ENCODE data around the gene SLC19A1. TPM values are rescaled to one million over a fixed set of nuclear protein-coding genes. Genes with fewer than 3 reads are reported as not detected.

Gene SLC19A1
- total RNA-seq, 2 donors from 2014 or later, result 4.7 to 6.1 TPM

DNA sequence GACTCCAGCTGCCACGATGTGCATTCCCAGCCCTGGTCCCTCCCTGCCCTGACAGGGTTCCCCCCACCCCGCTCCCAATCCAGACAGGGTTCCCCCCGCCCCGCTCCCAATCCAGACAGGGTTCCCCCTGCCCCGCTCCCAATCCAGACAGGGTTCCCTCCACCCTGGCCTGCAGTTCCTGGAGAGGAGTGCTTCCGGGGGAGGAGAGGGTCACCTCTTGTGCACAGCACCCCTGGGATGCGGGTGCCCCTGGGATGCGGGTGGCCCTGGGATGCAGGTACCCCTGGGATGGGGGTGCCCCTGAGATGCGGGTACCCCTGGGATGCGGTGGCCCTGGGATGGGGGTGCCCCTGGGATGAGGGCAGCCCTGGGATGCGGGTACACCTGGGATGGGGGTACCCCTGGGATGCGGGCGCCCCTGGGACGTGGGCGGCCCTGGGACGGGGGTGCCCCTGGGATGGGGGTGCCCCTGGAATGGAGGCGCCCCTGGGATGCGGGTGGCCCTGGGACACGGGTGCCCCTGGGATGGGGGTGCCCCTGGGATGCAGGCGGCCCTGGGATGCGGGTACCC lies 36.7 kb upstream of the SLC19A1 start:
- no peaks in the 10 kb centered on the region for H3K27me3 ChIP-seq (replicated peaks; ENCODE audit: insufficient read depth)
- TF ChIP-seq, protein P1, sequence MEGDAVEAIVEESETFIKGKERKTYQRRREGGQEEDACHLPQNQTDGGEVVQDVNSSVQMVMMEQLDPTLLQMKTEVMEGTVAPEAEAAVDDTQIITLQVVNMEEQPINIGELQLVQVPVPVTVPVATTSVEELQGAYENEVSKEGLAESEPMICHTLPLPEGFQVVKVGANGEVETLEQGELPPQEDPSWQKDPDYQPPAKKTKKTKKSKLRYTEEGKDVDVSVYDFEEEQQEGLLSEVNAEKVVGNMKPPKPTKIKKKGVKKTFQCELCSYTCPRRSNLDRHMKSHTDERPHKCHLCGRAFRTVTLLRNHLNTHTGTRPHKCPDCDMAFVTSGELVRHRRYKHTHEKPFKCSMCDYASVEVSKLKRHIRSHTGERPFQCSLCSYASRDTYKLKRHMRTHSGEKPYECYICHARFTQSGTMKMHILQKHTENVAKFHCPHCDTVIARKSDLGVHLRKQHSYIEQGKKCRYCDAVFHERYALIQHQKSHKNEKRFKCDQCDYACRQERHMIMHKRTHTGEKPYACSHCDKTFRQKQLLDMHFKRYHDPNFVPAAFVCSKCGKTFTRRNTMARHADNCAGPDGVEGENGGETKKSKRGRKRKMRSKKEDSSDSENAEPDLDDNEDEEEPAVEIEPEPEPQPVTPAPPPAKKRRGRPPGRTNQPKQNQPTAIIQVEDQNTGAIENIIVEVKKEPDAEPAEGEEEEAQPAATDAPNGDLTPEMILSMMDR (IDR thresholded peaks at IDR 0.05), result no peak
- DNase-seq (ENCODE audit: low spot score) (no peak), ATAC-seq (ENCODE audit: insufficient number of reproducible peaks, low FRiP score, low read depth) (no peak)
- no peaks in the 10 kb centered on the region for H3K9me3 ChIP-seq
- no peaks in the 10 kb centered on the region for H3K4me1 ChIP-seq (ENCODE audit: control insufficient read depth in 1 of 2, low read depth in 2 of 2)
- H3K27ac ChIP-seq, result no peak overlapping the region
- no peak overlapping the region for H3K4me3 ChIP-seq
- no peaks in the 10 kb centered on the region for H3K36me3 ChIP-seq

DNA sequence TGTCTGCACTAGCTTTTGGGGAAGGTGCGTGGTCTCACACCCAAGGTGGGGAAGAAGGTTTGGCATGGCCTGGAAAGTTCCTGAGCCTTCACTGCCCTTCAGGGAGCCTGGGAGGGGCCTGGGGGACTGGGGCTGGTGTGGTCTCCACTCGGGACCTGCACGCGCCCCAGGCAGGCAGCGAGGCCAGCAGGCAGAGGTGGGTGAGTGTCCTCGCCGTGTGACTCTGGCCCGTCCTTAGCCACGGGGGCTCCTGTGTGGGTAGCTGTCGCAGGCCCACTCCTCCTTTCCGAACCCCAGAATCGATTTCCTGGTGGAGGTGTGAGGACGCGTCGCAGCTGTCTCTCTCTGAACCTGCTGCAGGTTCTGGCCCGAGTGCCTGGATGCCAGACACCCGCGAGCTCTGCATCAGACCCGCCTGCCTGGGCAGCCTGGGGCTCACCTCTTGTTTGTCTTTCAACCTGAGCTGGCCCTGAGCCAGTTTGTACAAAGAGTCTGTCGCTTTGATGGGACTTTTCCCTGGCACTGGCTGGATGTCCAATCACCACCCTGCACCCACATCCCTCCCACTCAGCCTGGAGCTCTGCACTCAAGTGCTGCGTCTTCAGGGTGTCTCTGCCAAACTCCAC lies 36.0 kb upstream of the SLC19A1 start:
- no peaks in the 10 kb centered on the region for H3K36me3 ChIP-seq
- DNase-seq (ENCODE audit: low spot score), result no peak
- no peak overlapping the region for H3K27ac ChIP-seq
- ATAC-seq (ENCODE audit: insufficient number of reproducible peaks, low FRiP score, low read depth), result no peak
- no peak overlapping the region for H3K4me3 ChIP-seq
- H3K9me3 ChIP-seq, result no peaks in the 10 kb centered on the region
- TF ChIP-seq, protein P1 (IDR thresholded peaks at IDR 0.05), result no peak
- no peaks in the 10 kb centered on the region for H3K27me3 ChIP-seq (replicated peaks; ENCODE audit: insufficient read depth)
- H3K4me1 ChIP-seq (ENCODE audit: control insufficient read depth in 1 of 2, low read depth in 2 of 2), result peaks cover 0 to under 1% of the 10 kb centered on the region in 2 donors

DNA sequence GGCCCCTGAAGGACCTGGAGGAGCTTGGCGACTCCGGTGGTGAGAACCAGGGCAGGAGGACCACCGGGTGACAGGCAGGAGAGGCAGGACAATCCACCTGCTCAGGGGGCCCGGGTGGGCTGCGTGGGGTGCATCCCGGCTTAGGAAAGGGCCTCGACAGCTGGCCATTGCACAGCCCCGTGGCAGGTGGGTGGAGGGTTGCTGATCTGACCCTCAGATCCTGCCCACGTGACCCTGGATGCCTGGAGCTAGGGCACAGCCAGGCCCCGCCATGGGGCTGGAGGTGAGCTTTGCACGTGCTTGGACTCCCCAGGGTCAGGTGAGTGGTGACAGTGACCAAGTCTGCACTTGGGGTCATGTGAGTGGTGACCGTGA lies 35.5 kb upstream of the SLC19A1 start:
- DNase-seq (ENCODE audit: low spot score) (no peak), ATAC-seq (ENCODE audit: insufficient number of reproducible peaks, low FRiP score, low read depth) (no peak)
- TF ChIP-seq, protein P1 (IDR thresholded peaks at IDR 0.05), result no peak
- Histone ChIP-seq H3K4me3 (no peak overlapping the region), H3K27ac (no peak overlapping the region), H3K9me3 (no peaks in the 10 kb centered on the region), H3K36me3 (no peaks in the 10 kb centered on the region), H3K4me1 (ENCODE audit: control insufficient read depth in 1 of 2, low read depth in 2 of 2) (peaks cover 0 to 5% of the 10 kb centered on the region in 2 donors), H3K27me3 (replicated peaks; ENCODE audit: insufficient read depth) (no peaks in the 10 kb centered on the region)

DNA sequence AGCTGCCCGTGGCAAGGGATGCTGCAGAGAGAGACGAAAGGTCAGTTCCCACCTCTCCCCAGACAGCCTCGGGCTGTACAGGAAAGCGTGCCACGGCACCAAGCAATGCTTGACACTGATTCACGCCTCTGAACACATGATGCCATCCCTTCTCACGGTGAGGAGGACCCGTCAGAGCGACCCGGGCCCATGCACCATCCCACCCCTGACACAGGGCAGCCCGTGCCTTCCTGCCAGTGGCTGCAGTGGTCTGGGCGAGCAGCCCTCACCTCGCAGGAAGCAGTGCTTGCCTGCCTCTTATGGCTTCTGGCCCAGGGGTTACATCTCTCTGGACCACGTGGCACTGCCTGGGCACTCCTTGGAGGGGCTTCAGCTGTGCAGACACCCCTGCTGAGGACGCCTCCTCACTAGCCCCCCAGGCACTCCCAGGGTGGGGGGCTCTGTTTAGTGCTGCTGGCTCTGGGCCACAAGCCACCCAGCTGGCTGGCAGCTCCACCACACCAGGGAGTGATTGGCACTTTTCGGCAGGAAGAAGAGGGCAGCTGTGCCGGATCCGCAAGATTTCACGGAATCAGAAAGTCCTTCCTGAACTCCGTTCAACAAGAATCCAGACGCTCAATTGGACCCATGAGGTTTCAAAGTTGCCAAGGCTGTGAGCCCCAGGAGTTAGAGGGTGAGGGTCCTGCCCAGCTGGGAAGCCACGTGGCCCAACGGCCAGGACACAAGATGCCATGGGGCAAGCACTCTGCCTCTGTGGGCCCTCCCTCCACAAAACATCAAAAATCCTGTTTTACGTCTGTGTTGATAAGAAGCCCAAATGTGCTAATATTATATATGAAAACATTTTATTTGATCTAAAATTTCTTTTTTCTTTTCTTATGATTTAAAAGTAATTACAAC lies 34.8 kb upstream of the SLC19A1 start:
- H3K36me3 ChIP-seq, result no peaks in the 10 kb centered on the region
- no peak for DNase-seq (ENCODE audit: low spot score)
- H3K27me3 ChIP-seq (replicated peaks; ENCODE audit: insufficient read depth), result no peaks in the 10 kb centered on the region
- no peak overlapping the region for H3K4me3 ChIP-seq
- TF ChIP-seq, protein P1 (IDR thresholded peaks at IDR 0.05), result no peak
- H3K9me3 ChIP-seq, result no peaks in the 10 kb centered on the region
- ATAC-seq (ENCODE audit: insufficient number of reproducible peaks, low FRiP score, low read depth), result no peak
- no peak overlapping the region for H3K27ac ChIP-seq
- H3K4me1 ChIP-seq (ENCODE audit: control insufficient read depth in 1 of 2, low read depth in 2 of 2), result peaks cover 0 to 6% of the 10 kb centered on the region in 2 donors
